IMR-90 (cell line): ENCODE measurements around the gene TNFRSF13B. TPM values are rescaled to one million over a fixed set of nuclear protein-coding genes. Genes with fewer than 3 reads are reported as not detected.

Experiments
- ATAC-seq: fragments of 200-7000 bp; cut with Tn5 transposase; 2 replicates; pipeline ENCODE4 v1.9.1; 2020; ENCODE audit warnings: low read depth, mild to moderate bottlenecking, moderate library complexity
- BruUV-seq: library from RNA; stranded (reverse); fragments of 400-500 nt; replicated peaks from 2 replicates; lab custom pipeline; 2021; lab: Mats Ljungman, UMichigan
- CTCF ChIA-PET: fragments of 300-600 bp; formaldehyde crosslinking; extraction: SDS; loops from one replicate; lab custom pipeline; 2021; ENCODE audit warnings: antibody characterized with exemption; lab: Yijun Ruan, JAX
- POLR2A ChIA-PET: fragments of 300-600 bp; sonication (Branson Sonifier 250); formaldehyde crosslinking; loops from one replicate; lab custom pipeline; 2022; ENCODE audit warnings: antibody characterized with exemption; ENCODE audit not compliant: unreplicated experiment; lab: Charles Lee
- DNase-seq: peaks from one replicate; pipeline ENCODE4 v3.0.0; 2013
- H2AFZ ChIP-seq: replicated peaks from 2 replicates; pipeline ENCODE3; 2013; ENCODE audit warnings: low read length, mild to moderate bottlenecking; ENCODE audit not compliant: poor library complexity
- H2AK5ac ChIP-seq: 2 replicates; pipeline ENCODE4 v1.6.1; 2013; ENCODE audit warnings: low read depth, low read length, inconsistent platforms
- H2AK9ac ChIP-seq: replicated peaks from 2 replicates; pipeline ENCODE3; 2013; ENCODE audit warnings: mild to moderate bottlenecking, low read depth, low read length, moderate library complexity; ENCODE audit not compliant: poor library complexity
- H2BK120ac ChIP-seq: 2 replicates; pipeline ENCODE4 v1.6.1; 2013; ENCODE audit warnings: low read depth, low read length, inconsistent platforms
- H2BK15ac ChIP-seq: 3 replicates; pipeline ENCODE4 v1.6.1; 2013; ENCODE audit warnings: low read depth, low read length, inconsistent platforms
- H2BK20ac ChIP-seq: 2 replicates; pipeline ENCODE4 v1.6.1; 2013; ENCODE audit warnings: low read depth, mild to moderate bottlenecking, inconsistent platforms, low read length, moderate library complexity
- H2BK5ac ChIP-seq: 2 replicates; pipeline ENCODE4 v1.6.1; 2013; ENCODE audit warnings: mild to moderate bottlenecking, low read depth, low read length, inconsistent platforms; ENCODE audit not compliant: poor library complexity, severe bottlenecking
- H3K14ac ChIP-seq: replicated peaks from 2 replicates; pipeline ENCODE4 v1.6.1; 2013; ENCODE audit warnings: low read depth, low read length, inconsistent platforms
- H3K18ac ChIP-seq: 2 replicates; pipeline ENCODE4 v1.6.1; 2013; ENCODE audit warnings: low read depth, low read length, control low read depth
- H3K23ac ChIP-seq: 2 replicates; pipeline ENCODE4 v1.6.1; 2013; ENCODE audit warnings: low read depth, low read length, inconsistent platforms
- H3K27ac ChIP-seq: 2 replicates; pipeline ENCODE4 v1.5.1; 2013; ENCODE audit warnings: mild to moderate bottlenecking, control low read depth, low read length; ENCODE audit not compliant: insufficient read depth
- H3K27me3 ChIP-seq: 2 replicates; pipeline ENCODE4 v1.6.1; 2013; ENCODE audit warnings: low read length; ENCODE audit not compliant: control insufficient read depth, insufficient read depth
- H3K36me3 ChIP-seq: 2 replicates; pipeline ENCODE4 v1.6.1; 2013; ENCODE audit warnings: low read length, mixed read lengths; ENCODE audit not compliant: control insufficient read depth, insufficient read depth
- H3K4ac ChIP-seq: 2 replicates; pipeline ENCODE4 v1.6.1; 2013; ENCODE audit warnings: low read depth, low read length, inconsistent platforms
- H3K4me1 ChIP-seq: 2 replicates; pipeline ENCODE4 v1.6.1; 2013; ENCODE audit warnings: low read length, mixed read lengths; ENCODE audit not compliant: control insufficient read depth, insufficient read depth
- H3K4me2 ChIP-seq: 2 replicates; pipeline ENCODE4 v1.6.1; 2013; ENCODE audit warnings: low read depth, mild to moderate bottlenecking, control low read depth, low read length, moderate library complexity
- H3K4me3 ChIP-seq: 2 replicates; pipeline ENCODE4 v1.5.1; 2013; ENCODE audit warnings: low read depth, mild to moderate bottlenecking, control low read depth, low read length, moderate library complexity; ENCODE audit not compliant: insufficient read depth
- H3K56ac ChIP-seq: 2 replicates; pipeline ENCODE4 v1.6.1; 2013; ENCODE audit warnings: low read length, inconsistent platforms; ENCODE audit not compliant: insufficient read depth; ENCODE audit errors: extremely low read depth
- H3K79me1 ChIP-seq, 2 experiments: 2 replicates each; pipeline ENCODE4 v1.6.1; 2013; ENCODE audit warnings: low read length in 2 of 2, inconsistent platforms in 1 of 2, low read depth in 1 of 2
- H3K9ac ChIP-seq: 2 replicates; pipeline ENCODE4 v1.6.1; 2013; ENCODE audit warnings: low read depth, low read length, control low read depth
- H3K9me1 ChIP-seq: 2 replicates; pipeline ENCODE4 v1.6.1; 2013; ENCODE audit warnings: low read length, inconsistent platforms; ENCODE audit not compliant: insufficient read depth
- H3K9me3 ChIP-seq: 2 replicates; pipeline ENCODE4 v1.6.1; 2013; ENCODE audit warnings: low read length; ENCODE audit not compliant: control insufficient read depth, insufficient read depth
- H4K20me1 ChIP-seq: 2 replicates; pipeline ENCODE4 v1.6.1; 2013; ENCODE audit warnings: low read length, inconsistent platforms; ENCODE audit not compliant: insufficient read depth
- H4K5ac ChIP-seq: 2 replicates; pipeline ENCODE4 v1.6.1; 2013; ENCODE audit warnings: mild to moderate bottlenecking, low read depth, low read length, control low read depth
- H4K8ac ChIP-seq, 2 experiments: 2 replicates each; pipeline ENCODE4 v1.6.1; 2013; ENCODE audit warnings: low read depth in 2 of 2, low read length in 2 of 2, control low read depth in 1 of 2, inconsistent platforms in 1 of 2
- H4K91ac ChIP-seq: 2 replicates; pipeline ENCODE4 v1.6.1; 2013; ENCODE audit warnings: low read depth, low read length, inconsistent platforms; ENCODE audit not compliant: insufficient read depth
- BHLHE40 ChIP-seq: fragments of 150-350 bp; IDR thresholded peaks from 2 replicates; pipeline ENCODE4 v1.6.1; 2016; ENCODE audit warnings: mild to moderate bottlenecking, low read depth, low read length
- CEBPB ChIP-seq: IDR thresholded peaks from 2 replicates; pipeline ENCODE4 v1.6.1; 2012; ENCODE audit warnings: low read depth, low read length, improper control_type of control experiment
- CHD1 ChIP-seq: IDR thresholded peaks from 2 replicates; pipeline ENCODE4 v1.6.1; 2012; ENCODE audit warnings: low read depth, low read length, improper control_type of control experiment
- CTCF ChIP-seq: conservative IDR thresholded peaks from 2 replicates; pipeline ENCODE4 v1.5.1; 2012; ENCODE audit warnings: mild to moderate bottlenecking, low read depth, low read length, improper control_type of control experiment
- ELK1 ChIP-seq: fragments of 150-350 bp; IDR thresholded peaks from 2 replicates; pipeline ENCODE4 v1.6.1; 2016; ENCODE audit warnings: low read depth, mild to moderate bottlenecking, low read length, moderate library complexity, borderline replicate concordance
- FOS ChIP-seq: fragments of 150-350 bp; IDR thresholded peaks from 2 replicates; pipeline ENCODE4 v1.6.1; 2016; ENCODE audit warnings: low read depth, low read length
- MAFK ChIP-seq: IDR thresholded peaks from 2 replicates; pipeline ENCODE4 v1.6.1; 2012; ENCODE audit warnings: low read depth, low read length, improper control_type of control experiment
- MAZ ChIP-seq: IDR thresholded peaks from 2 replicates; pipeline ENCODE4 v1.6.1; 2012; ENCODE audit warnings: low read depth, mild to moderate bottlenecking, low read length, improper control_type of control experiment, moderate library complexity, borderline replicate concordance
- MXI1 ChIP-seq: IDR thresholded peaks from 2 replicates; pipeline ENCODE4 v1.6.1; 2012; ENCODE audit warnings: low read depth, mild to moderate bottlenecking, low read length, moderate library complexity, borderline replicate concordance
- NFE2L2 ChIP-seq: fragments of 150-350 bp; IDR thresholded peaks from 2 replicates; pipeline ENCODE4 v1.6.1; 2016; ENCODE audit warnings: low read depth, mild to moderate bottlenecking, low read length
- POLR2A ChIP-seq: IDR thresholded peaks from 2 replicates; pipeline ENCODE4 v1.6.1; 2012; ENCODE audit warnings: mild to moderate bottlenecking, low read depth, low read length
- RAD21 ChIP-seq: IDR thresholded peaks from 2 replicates; pipeline ENCODE4 v1.6.1; 2012; ENCODE audit warnings: low read length, improper control_type of control experiment
- RCOR1 ChIP-seq: IDR thresholded peaks from 2 replicates; pipeline ENCODE4 v1.6.1; 2012; ENCODE audit warnings: mild to moderate bottlenecking, low read length, improper control_type of control experiment; ENCODE audit not compliant: insufficient replicate concordance
- RFX5 ChIP-seq: IDR thresholded peaks from 2 replicates; pipeline ENCODE4 v1.8.0; 2012; ENCODE audit warnings: low read depth, mild to moderate bottlenecking, low read length, moderate library complexity
- SMC3 ChIP-seq: fragments of 150-350 bp; IDR thresholded peaks from 2 replicates; pipeline ENCODE4 v1.6.1; 2016; ENCODE audit warnings: low read depth, mild to moderate bottlenecking, antibody characterized with exemption, low read length, moderate library complexity
- USF2 ChIP-seq: fragments of 150-350 bp; IDR thresholded peaks from 2 replicates; pipeline ENCODE4 v1.6.1; 2017; ENCODE audit warnings: mild to moderate bottlenecking, antibody characterized with exemption, low read length, low read depth
- WGBS, 2 experiments: methylation state at CpG; one replicate each; pipeline versions ENCODE4 v1.1.5 to v1.1.7; 2013; ENCODE audit warnings: missing lambda C conversion rate in 2 of 2; ENCODE audit not compliant: insufficient read length in 1 of 2; ENCODE audit errors: extremely low coverage in 2 of 2; 5-methylcytosine and 5-hydroxymethylcytosine counted together
- dilution Hi-C: fragments of 300-500 bp; cut with HindIII; formaldehyde crosslinking; loops from one replicate; pipeline ENCODE4 v1.14.3; 2018; ENCODE audit warnings: low sequenced_read_pairs; ENCODE audit not compliant: unreplicated experiment
- in situ Hi-C: fragments of 300-500 bp; cut with MboI; formaldehyde crosslinking; loops from 3 replicates; pipeline ENCODE4 v1.14.3; 2019; ENCODE audit warnings: low sequenced_read_pairs, inconsistent platforms, mixed read lengths
- intact Hi-C: fragments of 100-400 bp; cut with micrococcal nuclease; formaldehyde crosslinking; loops from 2 replicates; pipeline ENCODE4 v1.10.0; 2022
- polyA plus RNA-seq, 3 experiments: library from polyadenylated mRNA; depleted of rRNA; stranded (reverse); fragments of >200 nt; gene quantifications; 2 replicates each; pipeline ENCODE4 v1.2.3, GENCODE V29; 2012; ENCODE audit warnings: low replicate concordance in 1 of 3
- total RNA-seq: library from RNA; depleted of rRNA; stranded (reverse); fragments of >200 nt; gene quantifications from 2 replicates; pipeline ENCODE4 v1.2.3, GENCODE V29; 2012

TNFRSF13B gene
- total and polyA plus RNA-seq, 2 of the 4 experiments (the other 2 are of a cell fraction): not detected

- intact Hi-C loops (no loop called here), in situ Hi-C loops (no loop called here), dilution Hi-C loops (no loop called here)
- H2AK9ac ChIP-seq: no peak overlapping the region
- H3K4me3 ChIP-seq: no peak overlapping the region
- H3K9me1 ChIP-seq: no peaks in the 10 kb centered on the region
- H3K36me3 ChIP-seq: no peaks in the 10 kb centered on the region
- H3K27me3 ChIP-seq: peaks cover 50% of the 10 kb centered on the region
- WGBS, 2 experiments: 40% methylated on average over 1 of the region's 8 CpGs; no CpG with 5 or more reads in 1 of the 2 experiments
- no peaks in the 10 kb centered on the region for H3K9me3 ChIP-seq
- DNase-seq: no peak
- H2AFZ ChIP-seq: no peak overlapping the region
- no TSS peak for BruUV-seq
- no peak overlapping the region for H4K8ac ChIP-seq
- H3K4me1 ChIP-seq: peaks cover 3% of the 10 kb centered on the region; the same call in 1 of the 2 replicates
- no peaks in the 10 kb centered on the region for H4K20me1 ChIP-seq
- no peak overlapping the region for H3K56ac ChIP-seq
- no peaks in the 10 kb centered on the region for H3K79me1 ChIP-seq
- H3K9ac ChIP-seq: no peak overlapping the region
- H3K4me2 ChIP-seq: no peak overlapping the region
- H3K23ac ChIP-seq: no peak overlapping the region
- no peak overlapping the region for H3K4ac ChIP-seq
- H2BK15ac ChIP-seq: no peak overlapping the region
- ATAC-seq: no peak
- no peak overlapping the region for H4K91ac ChIP-seq
- CTCF ChIA-PET: no interaction called here
- no peak overlapping the region for H2BK5ac ChIP-seq
- no peak overlapping the region for H4K5ac ChIP-seq
- H2AK5ac ChIP-seq: no peak overlapping the region
- H2BK20ac ChIP-seq: no peak overlapping the region
- H3K14ac ChIP-seq: no peak overlapping the region
- no peak overlapping the region for H3K18ac ChIP-seq
- no peak for TF ChIP-seq MAFK
- TF ChIP-seq RAD21: no peak
- TF ChIP-seq RFX5: no peak
- TF ChIP-seq USF2: no peak
- TF ChIP-seq POLR2A: no peak
- TF ChIP-seq CHD1: no peak
- no peak for TF ChIP-seq CEBPB
- no peak for TF ChIP-seq ELK1
- no peak for TF ChIP-seq BHLHE40
- no peak for TF ChIP-seq MXI1
- no peak for TF ChIP-seq RCOR1
- TF ChIP-seq NFE2L2: no peak
- TF ChIP-seq CTCF: no peak
- TF ChIP-seq SMC3: no peak
- TF ChIP-seq MAZ: no peak
- no peak for TF ChIP-seq FOS
- no peak overlapping the region for H2BK120ac ChIP-seq
- no peak overlapping the region for H3K27ac ChIP-seq
- POLR2A ChIA-PET: no interaction called here
These were observed 61.6 kb downstream of the TNFRSF13B start for GRCh38 chr17:16910341-16910740.
